GDM1 (cell line): ENCODE data around the gene SLC66A3.
"Not testable (repeated sequence)": the region's sequence is repeated elsewhere in the genome, so short reads cannot be mapped to it uniquely, and the experiment has no call there.

ENCODE experiments used
- DNase-seq: peaks from one replicate; lab custom pipeline; 2025; lab: John Stamatoyannopoulos, UW

Gene SLC66A3

DNA sequence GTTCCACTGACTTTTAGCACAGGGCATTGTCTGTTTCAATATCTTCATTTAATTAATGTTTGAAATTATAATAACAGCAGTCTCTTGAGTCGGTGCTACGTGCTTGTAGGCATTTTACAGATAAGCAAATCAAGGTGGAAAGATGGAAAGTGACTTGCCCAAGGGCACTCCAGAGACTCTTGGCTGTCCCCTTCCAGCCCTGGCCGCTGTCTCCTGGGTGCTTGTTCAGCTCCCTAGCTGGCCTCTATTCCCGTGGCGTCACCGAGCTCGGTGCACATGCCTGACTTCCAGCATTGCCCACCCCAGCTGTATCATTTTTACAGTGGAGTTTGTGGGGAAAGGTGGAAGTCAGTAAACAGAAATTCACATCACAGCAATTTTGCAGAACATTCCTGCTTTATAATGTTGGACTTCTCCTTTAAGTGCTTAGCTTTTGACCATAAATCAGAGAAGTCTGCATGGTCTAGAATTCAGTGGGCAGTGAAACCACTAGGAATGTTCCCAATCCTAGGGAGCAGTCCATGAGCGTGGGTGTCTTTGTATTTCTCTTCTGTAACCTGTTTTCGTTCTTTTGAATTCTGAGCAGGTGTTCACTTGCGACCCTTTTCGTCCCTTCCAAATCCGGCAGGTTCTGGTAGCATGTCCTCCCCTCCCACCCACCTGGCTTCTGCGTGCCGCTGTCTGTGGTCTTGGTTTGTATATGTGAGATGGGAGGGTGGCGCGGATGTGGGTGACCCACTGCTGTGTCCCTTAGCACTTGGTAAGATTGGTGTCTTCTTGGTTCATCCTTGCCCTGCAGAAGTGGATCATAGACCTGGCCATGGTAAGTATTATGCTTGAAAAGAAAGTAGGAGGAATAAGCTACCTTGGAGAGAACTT lies 8.4 kb downstream of the SLC66A3 start:
- DNase-seq, result no peak

DNA sequence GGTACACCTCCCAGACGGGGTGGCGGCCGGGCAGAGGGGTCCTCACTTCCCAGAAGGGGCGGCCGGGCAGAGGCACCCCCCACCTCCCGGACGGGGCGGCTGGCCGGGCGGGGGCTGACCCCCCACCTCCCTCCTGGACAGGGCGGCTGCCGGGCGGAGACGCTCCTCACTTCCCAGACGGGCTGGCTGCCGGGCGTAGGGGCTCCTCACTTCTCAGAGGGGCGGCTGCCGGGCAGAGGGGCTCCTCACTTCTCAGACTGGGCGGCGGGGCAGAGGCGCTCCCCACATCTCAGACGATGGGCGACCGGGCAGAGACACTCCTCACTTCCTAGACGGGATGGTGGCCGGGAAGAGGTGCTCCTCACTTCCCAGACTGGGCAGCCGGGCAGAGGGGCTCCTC lies 9.8 kb downstream of the SLC66A3 start:
- DNase-seq, result not testable (repeated sequence)

DNA sequence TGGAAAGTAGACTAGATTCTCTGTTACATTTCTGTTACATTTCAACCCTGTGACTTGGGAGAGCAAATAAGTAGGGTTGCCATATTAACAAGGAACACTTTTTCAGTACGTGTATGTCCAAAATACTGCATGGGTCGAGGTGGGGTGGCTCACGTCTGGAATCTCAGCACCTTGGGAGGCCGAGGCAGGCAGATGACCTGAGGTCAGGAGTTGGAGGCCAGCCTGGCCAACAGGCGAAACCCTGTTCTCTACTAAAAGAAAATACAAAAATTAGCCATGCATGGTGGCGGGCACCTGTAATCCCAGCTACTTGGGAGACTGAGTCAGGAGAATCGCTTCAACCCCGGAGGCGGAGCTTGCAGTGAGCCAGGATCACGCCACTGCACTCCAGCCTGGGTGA lies 11.2 kb downstream of the SLC66A3 start:
- no peak for DNase-seq

DNA sequence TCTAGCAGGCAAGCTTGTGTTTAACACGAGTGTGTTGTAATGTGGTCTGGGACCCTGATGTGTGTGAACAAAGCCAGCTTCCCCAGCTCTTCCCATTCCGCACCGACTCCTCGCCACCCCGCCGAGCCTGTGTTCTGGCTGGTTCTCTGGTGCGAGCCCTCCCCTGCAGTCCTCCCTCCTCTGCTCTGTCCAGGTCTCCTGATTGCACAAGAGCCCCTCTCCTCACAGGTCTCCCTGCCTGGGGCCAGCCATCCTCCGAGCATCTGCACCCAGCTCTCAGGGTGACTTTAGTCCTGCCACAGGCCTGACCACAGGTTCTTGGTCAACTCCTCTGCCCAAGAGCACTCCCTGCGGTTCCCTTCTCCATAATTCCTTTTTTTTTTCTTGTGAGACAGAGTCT lies 13.2 kb downstream of the SLC66A3 start:
- no peak for DNase-seq

DNA sequence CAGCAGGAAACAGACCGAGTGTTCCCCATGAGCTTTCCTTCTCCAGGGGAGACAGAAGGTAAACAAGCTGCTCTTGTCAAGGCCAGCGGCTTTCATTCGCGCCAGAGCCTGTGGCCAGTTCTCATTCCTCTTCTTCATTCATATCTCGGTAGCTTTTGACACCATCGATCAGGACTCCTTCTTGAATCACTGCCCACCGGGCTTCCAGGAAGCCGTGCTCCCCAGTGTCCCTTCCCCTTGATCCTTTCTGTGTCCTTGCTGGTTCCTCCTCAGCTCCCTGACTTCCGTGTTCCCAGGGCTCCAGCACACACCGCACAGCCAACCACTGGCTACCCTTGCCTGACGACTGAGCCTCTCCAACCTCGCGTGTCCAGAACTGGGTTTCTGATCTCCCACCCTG lies 14.1 kb downstream of the SLC66A3 start:
- no peak for DNase-seq

DNA sequence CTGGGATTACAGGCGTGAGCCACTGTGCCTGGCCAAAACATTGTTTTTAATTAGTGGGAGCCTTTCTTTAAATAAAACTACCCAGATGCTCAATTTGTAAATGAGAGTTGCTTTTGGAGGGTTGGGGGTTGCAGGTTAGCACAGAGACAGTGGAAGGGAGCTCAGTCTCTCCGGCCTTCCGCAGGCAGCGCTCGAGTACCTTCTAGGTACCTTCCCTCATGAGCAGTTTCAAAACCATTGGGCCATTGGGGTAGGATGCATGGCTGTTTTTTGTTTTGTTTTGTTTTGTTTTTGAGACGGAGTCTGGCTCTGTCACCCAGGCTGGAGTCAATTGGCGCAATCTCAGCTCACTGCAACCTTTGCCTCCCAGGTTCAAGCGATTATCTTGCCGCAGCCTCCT lies 19.0 kb downstream of the SLC66A3 start:
- no peak for DNase-seq

DNA sequence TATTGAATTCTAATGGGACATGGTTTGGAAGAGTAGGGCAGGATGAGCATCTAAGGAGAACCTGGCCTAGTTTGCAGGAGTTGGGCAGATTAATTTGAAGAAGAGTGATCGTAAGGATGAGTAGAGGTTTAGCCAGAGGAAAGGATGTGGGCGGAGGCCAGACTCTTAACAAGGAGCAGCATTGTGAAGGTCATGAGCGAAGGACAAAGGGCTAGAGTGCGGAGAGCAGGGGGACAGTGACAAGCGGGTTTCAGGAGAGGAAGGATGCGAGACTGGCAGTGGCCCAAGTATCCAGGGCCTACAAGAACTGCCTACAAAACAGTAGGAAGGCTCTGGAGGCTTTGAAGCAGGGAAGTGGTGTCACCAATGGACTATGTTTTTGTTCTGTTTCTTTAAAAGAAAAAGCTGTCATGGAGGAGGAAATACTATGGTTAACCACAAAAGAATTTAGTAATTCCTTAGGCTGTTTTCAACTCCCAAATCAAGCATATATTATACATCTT lies 20.1 kb downstream of the SLC66A3 start:
- DNase-seq, result peak; percentile 17

DNA sequence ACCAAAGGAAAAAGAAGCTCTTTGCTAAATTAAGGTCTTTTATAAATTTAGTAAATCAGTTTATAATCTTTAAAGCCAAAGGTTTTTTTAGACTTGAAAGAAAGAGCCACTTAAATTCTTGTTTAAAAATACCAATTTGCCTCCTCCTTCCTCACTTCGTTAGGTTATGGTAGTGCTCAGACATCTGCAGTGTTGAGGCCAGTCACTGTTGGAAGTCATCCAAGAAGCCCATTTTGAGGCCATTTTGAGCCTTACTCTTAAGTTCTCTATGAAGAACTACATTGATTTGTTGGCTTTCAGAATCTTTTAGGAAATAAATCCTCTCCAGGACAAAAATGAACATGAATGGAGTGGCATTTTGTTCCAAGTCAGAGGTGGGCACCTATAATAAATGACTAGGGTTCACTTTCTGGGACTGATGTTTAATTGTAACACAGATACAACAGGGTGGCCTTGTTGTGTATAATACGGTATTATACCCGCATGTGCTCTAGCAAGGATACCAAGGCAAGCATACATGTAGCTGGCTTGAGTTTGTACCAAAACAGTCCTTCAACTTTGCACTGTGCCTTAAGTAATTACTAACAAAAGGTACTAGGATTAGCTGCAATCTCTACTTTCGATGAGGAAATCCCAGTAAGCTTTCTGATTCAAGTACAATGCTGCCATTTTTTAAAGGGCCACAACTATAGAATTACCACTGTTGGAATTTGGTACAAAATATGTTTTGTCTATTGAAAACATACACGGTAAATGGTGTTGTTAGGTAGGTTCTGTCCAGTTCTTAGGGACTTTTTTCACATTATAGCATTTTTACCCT lies 22.8 kb downstream of the SLC66A3 start:
- DNase-seq, result no peak

DNA sequence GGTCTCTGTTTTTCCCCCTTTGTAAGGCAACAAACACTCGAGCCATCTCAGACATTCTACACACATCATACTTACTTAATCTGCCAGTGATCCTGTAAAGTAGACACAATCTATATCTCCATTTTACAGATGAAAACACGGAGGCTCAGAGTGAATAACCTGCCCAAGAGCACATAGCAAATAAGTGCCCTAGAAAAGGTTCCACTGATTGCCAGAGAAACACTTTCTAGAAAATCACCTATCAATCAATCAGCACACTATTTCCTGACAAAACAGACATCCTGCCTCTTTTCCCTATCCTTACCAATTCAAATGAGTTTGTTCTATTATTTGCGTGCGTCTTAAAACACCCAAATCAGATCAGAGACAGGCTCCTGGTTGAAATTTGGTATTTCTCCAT lies 23.9 kb downstream of the SLC66A3 start:
- DNase-seq, result no peak

DNA sequence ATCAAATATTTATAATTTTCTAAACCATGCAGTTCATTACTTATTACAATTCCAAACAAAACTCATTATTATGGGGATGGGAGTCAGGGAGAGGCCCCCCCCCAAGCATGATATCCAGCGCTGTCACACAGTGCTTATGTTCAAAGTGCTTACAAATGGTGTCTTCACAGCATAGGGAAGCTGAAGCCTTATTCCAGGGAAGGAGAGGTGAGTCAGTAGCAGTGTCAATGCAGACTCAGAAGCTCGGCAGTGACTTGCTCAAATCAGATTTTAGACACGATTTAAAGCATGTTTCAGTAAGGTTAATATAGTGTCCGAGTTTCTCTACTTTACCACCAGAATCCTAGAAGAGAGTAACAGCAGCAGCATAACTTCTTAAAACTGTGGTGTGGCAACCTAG lies 24.6 kb downstream of the SLC66A3 start:
- DNase-seq, result no peak

DNA sequence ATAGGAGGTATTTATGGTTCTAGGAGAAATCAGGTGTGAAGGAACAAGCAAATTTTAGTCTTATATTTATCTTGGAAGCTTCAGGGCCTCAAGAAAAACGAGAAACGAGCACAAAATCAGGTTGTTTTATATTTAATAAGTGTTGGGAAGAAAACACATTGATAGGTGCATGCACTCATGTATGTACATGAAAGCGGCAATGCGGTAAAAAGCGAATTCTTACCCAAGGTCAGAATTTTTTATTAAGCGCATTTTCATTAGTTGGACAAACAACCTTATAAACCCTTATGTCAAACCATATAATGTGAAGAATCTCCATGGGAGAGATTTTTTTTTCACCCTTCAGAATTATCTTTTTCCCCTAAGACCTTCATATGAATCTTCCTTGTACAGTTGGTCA lies 25.4 kb downstream of the SLC66A3 start:
- no peak for DNase-seq

DNA sequence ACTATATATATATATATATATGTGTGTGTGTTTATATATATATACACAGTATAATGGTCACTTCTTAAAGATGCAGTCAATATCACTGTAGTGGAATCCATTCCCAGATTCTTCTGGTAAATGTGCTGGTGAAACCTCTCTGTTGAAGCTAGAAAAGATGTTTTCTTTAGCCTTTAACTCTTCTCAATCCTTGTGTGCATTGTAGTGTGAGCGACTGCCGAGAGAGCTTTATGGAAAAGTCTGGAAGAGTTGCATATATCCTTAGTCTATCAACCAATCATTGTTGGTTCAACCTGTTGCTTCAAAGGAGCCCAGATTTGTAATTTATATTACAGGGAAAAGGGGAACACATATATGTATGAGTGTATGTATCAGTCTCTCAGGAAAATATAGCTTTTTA lies 27.7 kb downstream of the SLC66A3 start:
- DNase-seq, result no peak

DNA sequence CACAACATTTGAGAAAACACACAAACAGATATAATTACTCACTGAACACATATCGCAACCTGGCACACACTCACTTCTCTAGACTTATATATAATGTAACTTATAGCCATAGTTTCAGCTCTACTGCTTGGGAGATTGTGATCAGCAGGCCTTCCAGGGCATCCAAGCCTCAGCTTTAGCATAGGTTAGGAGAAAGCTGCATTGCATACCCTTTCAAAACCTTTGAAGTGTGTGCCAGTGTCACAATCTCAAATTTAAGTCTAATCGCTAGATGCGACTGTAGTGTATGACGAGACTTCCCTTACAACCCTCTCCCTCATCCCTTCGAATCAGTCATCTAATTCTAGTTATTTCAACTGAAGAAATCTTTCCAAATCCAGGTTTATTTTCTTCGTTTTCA lies 30.9 kb downstream of the SLC66A3 start:
- no peak for DNase-seq

DNA sequence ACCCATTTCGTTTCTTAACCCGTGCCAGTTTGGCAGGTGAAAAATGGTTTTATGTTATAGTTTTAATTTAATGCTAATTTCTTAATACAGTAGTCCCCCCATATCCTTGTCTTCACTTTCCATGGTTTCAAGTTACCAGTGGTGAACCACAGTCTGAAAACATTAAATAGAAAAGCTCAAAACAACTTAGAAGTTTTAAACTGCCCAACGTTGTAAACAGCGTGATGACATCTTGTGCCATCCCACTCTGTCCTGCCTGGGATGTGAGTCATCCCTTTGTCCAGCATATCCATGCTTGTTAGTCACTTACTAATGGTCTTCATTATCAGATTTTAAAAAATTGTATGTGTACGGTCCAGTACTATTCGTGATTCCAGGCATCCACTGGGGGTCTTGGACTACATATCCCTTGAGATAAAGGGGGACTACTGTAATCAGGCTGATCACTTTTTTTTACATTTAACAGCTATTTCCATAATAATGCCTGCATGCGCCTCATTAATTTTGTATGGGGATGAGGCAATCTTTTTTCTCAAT lies 31.9 kb downstream of the SLC66A3 start:
- no peak for DNase-seq

DNA sequence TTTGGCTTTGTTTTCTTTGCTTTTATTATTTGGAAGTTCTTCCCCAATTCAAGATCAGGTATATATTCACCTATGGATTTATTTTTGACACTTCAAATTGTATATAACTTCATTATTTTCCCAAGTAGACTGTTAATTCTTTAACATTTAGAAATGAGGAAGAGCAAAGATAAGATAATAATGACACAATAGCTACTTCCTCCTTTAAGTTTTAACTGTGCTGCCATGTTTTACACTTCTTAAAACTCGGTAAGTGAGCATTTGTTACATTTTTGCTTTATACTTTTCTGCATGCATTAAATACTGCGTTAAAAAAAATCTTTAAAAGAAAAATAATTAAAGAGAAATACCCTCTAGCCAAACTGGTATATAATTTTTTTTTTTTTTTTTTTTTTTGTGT lies 32.5 kb downstream of the SLC66A3 start:
- no peak for DNase-seq

DNA sequence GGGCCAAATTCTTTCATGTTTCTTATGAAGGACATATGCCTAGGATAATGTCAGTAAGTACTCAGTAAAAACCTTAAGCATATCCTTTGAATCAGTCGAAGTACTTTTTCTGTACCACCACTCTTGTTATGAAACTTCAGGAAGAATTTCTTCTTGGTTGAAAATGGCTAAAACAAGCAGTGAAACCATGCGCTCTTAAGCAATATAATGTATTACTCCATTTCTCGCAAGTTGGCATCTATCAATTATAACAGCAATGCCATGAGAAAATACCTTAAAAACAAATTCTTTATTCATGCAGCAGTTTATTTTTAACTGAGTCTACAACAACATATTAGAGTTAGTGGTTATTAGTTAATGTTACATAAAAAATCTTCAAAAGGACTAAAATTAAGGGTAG lies 41.0 kb downstream of the SLC66A3 start:
- no peak for DNase-seq

DNA sequence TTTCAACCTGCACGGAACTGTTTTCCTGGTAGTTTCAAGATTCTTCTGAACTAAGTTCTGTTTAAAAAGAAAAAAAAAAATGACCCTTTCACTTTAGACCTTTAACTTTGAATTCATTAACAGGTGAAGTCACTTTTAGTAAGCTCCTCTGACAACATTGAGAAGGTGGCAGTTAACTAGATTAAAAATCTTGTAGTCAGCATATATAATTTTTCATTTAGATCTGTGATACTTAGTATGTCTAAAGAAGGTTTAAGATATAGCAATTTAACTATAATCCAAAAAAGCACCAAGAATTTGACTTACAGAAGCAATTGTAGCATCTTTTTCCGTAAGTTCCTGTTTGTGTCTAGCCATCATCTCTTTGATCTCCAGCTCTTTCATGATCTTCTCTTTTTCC lies 45.4 kb downstream of the SLC66A3 start:
- DNase-seq, result no peak

DNA sequence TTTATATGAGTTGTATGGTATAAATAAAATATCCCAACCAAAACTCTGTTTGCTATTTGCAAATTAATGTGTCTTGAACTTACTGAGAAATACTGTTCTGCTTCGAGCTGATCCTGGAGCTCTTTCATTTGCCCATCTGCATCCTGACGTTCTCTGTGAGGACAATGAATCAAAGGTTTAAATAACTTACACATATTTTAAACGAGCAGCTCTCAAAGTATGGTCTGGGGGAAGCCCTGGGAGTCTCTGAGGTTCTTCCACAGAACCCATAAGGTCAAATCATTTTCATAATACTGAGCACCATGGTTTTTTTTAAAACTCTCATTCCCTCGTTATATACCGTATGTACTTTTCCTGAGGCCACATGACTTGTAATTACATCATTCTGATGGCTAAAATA lies 46.7 kb downstream of the SLC66A3 start:
- no peak for DNase-seq

DNA sequence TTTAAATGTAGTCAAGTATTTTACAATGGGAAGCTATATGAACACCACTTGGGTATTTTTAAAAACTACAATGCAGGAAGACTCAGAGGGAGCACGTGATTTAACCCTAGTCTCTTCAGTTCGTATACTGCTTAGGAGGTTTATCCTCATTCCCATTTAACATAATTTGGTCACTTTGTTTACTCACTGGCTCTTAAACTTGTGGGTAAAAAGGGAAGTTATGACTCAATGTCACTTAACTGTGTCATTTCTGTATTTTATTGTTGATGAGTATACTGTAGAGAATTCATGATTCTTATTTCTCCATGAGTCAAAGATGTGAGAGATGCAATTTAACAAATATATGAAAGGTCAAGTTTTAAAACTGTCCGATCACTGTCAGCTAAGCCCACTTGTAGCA lies 48.2 kb downstream of the SLC66A3 start:
- no peak for DNase-seq

DNA sequence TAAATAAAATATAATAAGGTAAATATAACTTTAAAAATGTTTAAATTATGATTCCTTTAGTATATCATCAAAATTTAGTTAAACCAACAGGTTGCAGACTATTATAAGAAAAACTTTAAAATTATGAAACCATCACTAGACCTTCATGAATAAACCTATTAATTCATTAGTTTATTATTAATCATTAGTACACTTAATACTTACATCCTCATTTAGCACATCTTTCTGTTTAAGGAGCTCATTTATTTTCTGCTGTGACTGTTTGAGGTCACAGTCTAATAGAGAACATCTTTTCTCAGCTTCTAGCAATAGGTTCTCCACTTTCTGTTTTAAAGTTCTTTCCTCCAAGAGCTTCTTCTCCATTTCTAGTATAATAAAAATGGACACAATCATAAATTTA lies 52.8 kb downstream of the SLC66A3 start:
- DNase-seq, result no peak

DNA sequence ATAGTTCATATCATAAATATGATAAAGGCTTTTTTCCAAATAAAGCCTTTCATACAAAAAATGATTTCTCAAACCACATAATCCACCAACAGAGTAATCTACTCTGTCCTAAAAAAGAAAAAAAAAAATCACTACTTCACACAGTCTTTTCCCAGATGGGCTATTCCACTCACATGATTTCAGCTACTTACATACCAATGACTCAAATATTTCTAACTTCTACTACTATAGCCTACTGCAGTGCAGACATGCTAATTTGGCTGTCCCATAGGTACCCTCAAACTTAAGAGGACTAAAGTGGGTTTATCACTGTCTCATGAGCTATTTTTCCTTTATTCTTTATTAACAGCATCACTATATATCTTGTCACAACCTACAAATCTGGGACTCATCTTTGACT lies 57.4 kb downstream of the SLC66A3 start:
- DNase-seq, result no peak

DNA sequence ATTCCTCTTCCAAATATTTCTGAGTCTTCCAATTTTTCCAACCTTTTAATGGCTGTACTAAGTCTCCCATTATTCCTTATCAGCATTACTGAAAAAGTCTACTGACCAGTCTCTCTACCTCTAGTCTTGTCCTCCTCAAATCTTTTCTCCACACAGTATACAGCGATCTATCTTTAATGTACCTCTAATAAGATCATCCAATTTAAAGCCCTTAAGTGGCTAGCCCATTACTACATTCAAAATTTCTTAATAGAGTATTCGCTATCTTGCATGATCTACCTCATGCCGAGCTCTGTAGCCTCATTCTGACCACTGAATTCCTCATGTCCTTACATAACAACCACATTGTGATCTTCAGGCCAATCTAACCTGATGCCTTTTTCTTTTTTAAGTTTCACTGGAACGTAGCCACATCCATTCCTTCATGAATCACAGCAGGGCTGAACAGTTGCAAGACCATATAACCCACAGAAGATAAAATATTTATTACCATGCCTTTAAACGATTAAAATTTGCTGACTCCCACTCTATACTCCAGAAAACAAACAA lies 57.9 kb downstream of the SLC66A3 start:
- no peak for DNase-seq

DNA sequence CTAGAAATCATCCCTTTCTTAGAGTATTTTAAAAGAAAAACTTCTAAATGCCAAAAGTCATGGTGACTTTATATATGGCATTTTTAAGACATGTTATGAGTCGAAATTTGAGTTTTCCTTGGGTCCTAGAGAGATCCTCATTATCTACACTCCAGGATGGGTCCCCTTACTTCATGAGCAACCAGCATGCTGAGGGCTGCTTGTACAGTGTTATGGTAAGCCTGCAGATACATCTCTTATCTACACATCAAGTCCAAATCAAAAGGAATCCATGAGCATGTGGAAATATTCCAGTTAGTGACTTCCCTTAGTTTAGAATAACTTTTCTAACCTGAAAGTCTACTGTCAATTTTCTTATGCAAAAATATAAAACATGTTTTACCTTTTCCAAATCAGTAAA lies 58.7 kb downstream of the SLC66A3 start:
- no peak for DNase-seq
